ENCODE measurements around the gene ZNF138. TPM values are rescaled to one million over a fixed set of nuclear protein-coding genes. Genes with fewer than 3 reads are reported as not detected.

ZNF138 gene
- total RNA-seq, 3 donors from 2014 or later: 10.6 to 40.8 (median 31.1) TPM

GRCh38 chr7:64839910-64840309, 45.7 kb downstream of the ZNF138 start:
- Histone ChIP-seq H3K36me3 (no peaks in the 10 kb centered on the region), H3K9me3 (no peaks in the 10 kb centered on the region), H3K4me1 (no peaks in the 10 kb centered on the region), H3K4me3 (no peak overlapping the region), H3K27me3 (no peaks in the 10 kb centered on the region), H3K27ac (no peak overlapping the region)
- intact Hi-C loops (cut with DNase I; ENCODE audit: low total_unique reads): no loop called here
- DNase-seq (ENCODE audit: low spot score in 2 of 2): no peak
- no peak for TF ChIP-seq POLR2A (IDR thresholded peaks at IDR 0.05)
- no peak for TF ChIP-seq POLR2AphosphoS5 (IDR thresholded peaks at IDR 0.05)
- no peak for TF ChIP-seq CTCF (IDR thresholded peaks at IDR 0.05)

GRCh38 chr7:64849250-64849923, 55.2 kb downstream of the ZNF138 start:
- Histone ChIP-seq H3K27me3 (no peaks in the 10 kb centered on the region), H3K27ac (no peak overlapping the region), H3K4me1 (no peaks in the 10 kb centered on the region), H3K36me3 (no peaks in the 10 kb centered on the region), H3K9me3 (no peaks in the 10 kb centered on the region), H3K4me3 (no peak overlapping the region)
- intact Hi-C loops (cut with DNase I; ENCODE audit: low total_unique reads): no loop called here
- no peak for DNase-seq (ENCODE audit: low spot score in 2 of 2)
- TF ChIP-seq CTCF (IDR thresholded peaks at IDR 0.05) (no peak), POLR2AphosphoS5 (IDR thresholded peaks at IDR 0.05) (no peak), POLR2A (IDR thresholded peaks at IDR 0.05) (no peak)

GRCh38 chr7:64849924-64850499, 55.8 kb downstream of the ZNF138 start:
- Histone ChIP-seq H3K4me1 (no peaks in the 10 kb centered on the region), H3K36me3 (no peaks in the 10 kb centered on the region), H3K4me3 (no peak overlapping the region), H3K9me3 (no peaks in the 10 kb centered on the region), H3K27ac (no peak overlapping the region), H3K27me3 (no peaks in the 10 kb centered on the region)
- DNase-seq (ENCODE audit: low spot score in 2 of 2): no peak
- intact Hi-C loops (cut with DNase I; ENCODE audit: low total_unique reads): no loop called here
- no peak for TF ChIP-seq POLR2AphosphoS5 (IDR thresholded peaks at IDR 0.05)

GRCh38 chr7:64853679-64854078, 59.5 kb downstream of the ZNF138 start:
- Histone ChIP-seq H3K4me3 (no peak overlapping the region), H3K36me3 (no peaks in the 10 kb centered on the region), H3K27me3 (no peaks in the 10 kb centered on the region), H3K4me1 (no peaks in the 10 kb centered on the region), H3K9me3 (no peaks in the 10 kb centered on the region), H3K27ac (no peak overlapping the region)
- intact Hi-C loops (cut with DNase I; ENCODE audit: low total_unique reads): no loop called here
- no peak for DNase-seq (ENCODE audit: low spot score in 2 of 2)
- TF ChIP-seq CTCF (IDR thresholded peaks at IDR 0.05) (no peak), POLR2A (IDR thresholded peaks at IDR 0.05) (no peak), POLR2AphosphoS5 (IDR thresholded peaks at IDR 0.05) (no peak)

- Histone ChIP-seq H3K27ac (no peak overlapping the region), H3K36me3 (no peaks in the 10 kb centered on the region), H3K4me3 (no peak overlapping the region), H3K4me1 (no peaks in the 10 kb centered on the region), H3K27me3 (no peaks in the 10 kb centered on the region), H3K9me3 (no peaks in the 10 kb centered on the region)
- TF ChIP-seq POLR2A (IDR thresholded peaks at IDR 0.05) (no peak), POLR2AphosphoS5 (IDR thresholded peaks at IDR 0.05) (no peak), CTCF (IDR thresholded peaks at IDR 0.05) (no peak)
- intact Hi-C loops (cut with DNase I; ENCODE audit: low total_unique reads): no loop called here
- no peak for DNase-seq (ENCODE audit: low spot score in 2 of 2)
Measured at GRCh38 chr7:64854969-64855368, 60.7 kb downstream of the ZNF138 start.
